ENCODE data around the gene VAV3. TPM values are rescaled to one million over a fixed set of nuclear protein-coding genes. Genes with fewer than 3 reads are reported as not detected.

VAV3 gene
- total RNA-seq, 1 donor from 2014 or later: 0.64 TPM

DNA sequence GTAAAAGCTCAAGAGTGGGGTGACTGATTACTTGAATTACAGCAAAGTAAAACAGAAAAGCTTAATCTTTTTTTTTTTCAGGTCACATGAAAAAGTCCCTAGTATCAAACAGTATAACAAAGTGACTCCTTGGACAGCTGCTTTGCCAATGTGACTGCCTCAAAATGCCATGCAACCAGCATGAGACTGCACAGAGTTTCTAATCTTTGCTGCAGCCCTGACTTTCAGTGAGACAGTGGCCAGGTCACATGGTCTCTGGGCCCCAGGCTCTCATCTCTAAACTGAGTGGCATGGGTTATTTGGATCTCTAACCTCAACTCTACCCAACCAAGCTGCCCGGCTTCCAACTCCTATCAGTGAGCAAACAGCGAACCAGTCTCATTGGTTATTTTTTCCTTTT, 169.0 kb downstream of the VAV3 start:
- Histone ChIP-seq H3K4me3 (no peak overlapping the region), H3K27ac (no peak overlapping the region), H3K4me1 (no peaks in the 10 kb centered on the region), H3K36me3 (no peaks in the 10 kb centered on the region), H3K9me3 (peaks cover 0 to under 1% of the 10 kb centered on the region in 2 donors), H3K27me3 (no peaks in the 10 kb centered on the region)
- TF ChIP-seq, protein P1, sequence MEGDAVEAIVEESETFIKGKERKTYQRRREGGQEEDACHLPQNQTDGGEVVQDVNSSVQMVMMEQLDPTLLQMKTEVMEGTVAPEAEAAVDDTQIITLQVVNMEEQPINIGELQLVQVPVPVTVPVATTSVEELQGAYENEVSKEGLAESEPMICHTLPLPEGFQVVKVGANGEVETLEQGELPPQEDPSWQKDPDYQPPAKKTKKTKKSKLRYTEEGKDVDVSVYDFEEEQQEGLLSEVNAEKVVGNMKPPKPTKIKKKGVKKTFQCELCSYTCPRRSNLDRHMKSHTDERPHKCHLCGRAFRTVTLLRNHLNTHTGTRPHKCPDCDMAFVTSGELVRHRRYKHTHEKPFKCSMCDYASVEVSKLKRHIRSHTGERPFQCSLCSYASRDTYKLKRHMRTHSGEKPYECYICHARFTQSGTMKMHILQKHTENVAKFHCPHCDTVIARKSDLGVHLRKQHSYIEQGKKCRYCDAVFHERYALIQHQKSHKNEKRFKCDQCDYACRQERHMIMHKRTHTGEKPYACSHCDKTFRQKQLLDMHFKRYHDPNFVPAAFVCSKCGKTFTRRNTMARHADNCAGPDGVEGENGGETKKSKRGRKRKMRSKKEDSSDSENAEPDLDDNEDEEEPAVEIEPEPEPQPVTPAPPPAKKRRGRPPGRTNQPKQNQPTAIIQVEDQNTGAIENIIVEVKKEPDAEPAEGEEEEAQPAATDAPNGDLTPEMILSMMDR (IDR thresholded peaks at IDR 0.05): no peak
- no peak for DNase-seq (ENCODE audit: low spot score in 2 of 2)
- intact Hi-C loops (cut with DNase I): no loop called here

DNA sequence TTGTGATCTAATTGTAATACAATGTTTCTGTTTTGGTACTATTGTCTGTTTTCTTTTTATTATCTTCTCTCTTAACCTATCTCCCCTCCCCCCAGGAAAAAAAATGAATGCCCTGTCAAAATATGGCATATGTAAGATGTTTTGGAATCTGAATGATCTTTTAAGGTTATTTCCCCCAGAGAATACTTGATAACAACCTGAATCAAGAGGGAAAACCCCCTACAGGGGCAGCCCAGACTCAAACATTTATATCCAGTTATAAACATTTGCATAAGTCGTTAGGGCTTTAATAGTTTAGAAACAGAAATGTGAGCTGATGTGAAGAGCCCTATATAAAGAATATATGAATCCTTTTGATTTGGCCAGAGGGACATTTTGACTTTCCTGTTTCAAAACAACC, 169.5 kb downstream of the VAV3 start:
- intact Hi-C loops (cut with DNase I): no loop called here

DNA sequence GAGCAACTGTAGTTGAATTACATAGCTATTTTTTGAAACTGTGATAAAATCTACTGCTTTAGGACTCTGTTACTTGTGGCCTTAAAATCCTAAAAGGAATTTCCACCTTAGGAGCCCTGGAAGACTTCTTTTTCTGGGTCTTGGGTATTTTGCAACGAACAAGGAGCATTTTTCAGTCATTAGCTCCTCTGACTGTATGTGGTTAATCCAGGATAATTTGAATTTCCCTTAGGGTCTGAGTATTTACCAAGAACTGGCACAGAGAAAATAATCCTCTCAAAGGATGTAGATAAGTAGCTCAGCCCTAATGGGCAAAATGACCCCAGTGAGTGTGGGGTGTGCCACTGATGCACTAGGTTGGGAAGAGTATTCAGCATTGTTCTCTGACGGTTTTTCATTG, 170.4 kb downstream of the VAV3 start:
- TF ChIP-seq, protein P1 (IDR thresholded peaks at IDR 0.05): no peak
- Histone ChIP-seq H3K27ac (no peak overlapping the region), H3K4me3 (no peak overlapping the region), H3K36me3 (no peaks in the 10 kb centered on the region), H3K9me3 (no peaks in the 10 kb centered on the region), H3K27me3 (no peaks in the 10 kb centered on the region), H3K4me1 (no peaks in the 10 kb centered on the region)
- no peak for DNase-seq (ENCODE audit: low spot score in 2 of 2)
- intact Hi-C loops (cut with DNase I): no loop called here

More for the DNA sequence above, 169.5 kb downstream of the VAV3 start:
- TF ChIP-seq, protein P1 (IDR thresholded peaks at IDR 0.05): no peak
- no peak for DNase-seq (ENCODE audit: low spot score in 2 of 2)
- H3K27ac ChIP-seq: no peak overlapping the region
- no peaks in the 10 kb centered on the region for H3K9me3 ChIP-seq
- H3K4me3 ChIP-seq: no peak overlapping the region
- H3K27me3 ChIP-seq: no peaks in the 10 kb centered on the region
- no peaks in the 10 kb centered on the region for H3K36me3 ChIP-seq
- no peaks in the 10 kb centered on the region for H3K4me1 ChIP-seq

DNA sequence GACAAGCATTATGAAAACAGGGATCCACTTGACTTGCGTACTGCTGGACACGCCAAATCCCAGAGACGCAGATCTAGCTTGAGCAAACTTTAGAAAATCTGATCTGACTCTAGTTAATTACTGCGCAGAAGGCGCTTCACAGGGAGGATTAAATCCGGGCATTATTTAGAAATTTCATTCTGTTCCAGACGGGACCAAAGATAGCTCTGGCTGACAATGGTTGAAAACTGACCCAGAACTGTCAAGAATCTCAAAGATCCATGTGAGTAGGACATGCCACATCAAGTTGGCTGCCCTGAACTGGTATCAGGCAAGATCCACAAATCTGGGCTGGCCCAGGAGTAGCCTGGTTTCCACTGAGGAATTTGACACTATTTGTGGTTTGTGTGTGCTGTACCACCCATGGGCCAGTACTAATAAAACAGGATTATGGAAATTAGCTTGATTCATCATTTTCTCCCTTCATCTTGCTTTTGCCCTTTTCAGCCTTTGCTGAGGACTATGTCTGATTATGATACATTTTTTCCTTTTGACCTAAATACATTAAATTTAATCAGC, 171.0 kb downstream of the VAV3 start:
- no peaks in the 10 kb centered on the region for H3K36me3 ChIP-seq
- H3K4me3 ChIP-seq: no peak overlapping the region
- TF ChIP-seq, protein P1 (IDR thresholded peaks at IDR 0.05): no peak
- no peak overlapping the region for H3K27ac ChIP-seq
- H3K4me1 ChIP-seq: no peaks in the 10 kb centered on the region
- H3K27me3 ChIP-seq: no peaks in the 10 kb centered on the region
- DNase-seq (ENCODE audit: low spot score in 2 of 2): no peak
- no peaks in the 10 kb centered on the region for H3K9me3 ChIP-seq
- intact Hi-C loops (cut with DNase I): no loop called here

DNA sequence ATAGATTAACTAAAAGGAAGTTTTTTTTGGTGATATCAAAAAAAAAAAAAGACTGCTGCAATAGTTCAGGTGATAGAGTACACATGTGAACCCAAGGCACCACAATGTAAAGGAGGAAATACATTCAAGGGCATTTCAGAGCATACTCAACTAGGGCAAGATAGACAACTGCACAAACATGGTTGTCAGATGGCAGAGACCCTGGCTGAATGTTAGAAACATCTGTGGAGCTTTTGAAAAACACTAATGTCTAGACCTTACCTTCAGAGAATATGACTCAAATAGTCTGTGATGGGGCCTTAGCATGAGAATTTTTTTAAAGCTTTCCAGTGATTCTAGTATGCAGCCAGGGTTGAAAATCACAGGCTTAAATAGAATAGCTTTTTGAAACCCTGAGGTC, 173.6 kb downstream of the VAV3 start:
- H3K36me3 ChIP-seq: no peaks in the 10 kb centered on the region
- H3K4me1 ChIP-seq: no peaks in the 10 kb centered on the region
- DNase-seq (ENCODE audit: low spot score in 2 of 2): no peak
- TF ChIP-seq, protein P1 (IDR thresholded peaks at IDR 0.05): no peak
- intact Hi-C loops (cut with DNase I): no loop called here
- H3K27ac ChIP-seq: no peak overlapping the region
- H3K27me3 ChIP-seq: no peaks in the 10 kb centered on the region
- no peak overlapping the region for H3K4me3 ChIP-seq
- H3K9me3 ChIP-seq: no peaks in the 10 kb centered on the region

Measured in ascending aorta (tissue), 2 donors.